Omental fat pad (tissue), 4 donors: Measurements from ENCODE around the gene DDX49. TPM values are rescaled to one million over a fixed set of nuclear protein-coding genes. Genes with fewer than 3 reads are reported as not detected.
"Not testable (repeated sequence)": the region's sequence is repeated elsewhere in the genome, so short reads cannot be mapped to it uniquely, and the experiment has no call there.

Source experiments
- ATAC-seq: fragments of 150-250 bp; one replicate; pipeline ENCODE4 v1.9.1; 2016; ENCODE audit warnings: mild to moderate bottlenecking, moderate library complexity; ENCODE audit not compliant: low FRiP score
- DNase-seq: peaks from one replicate; pipeline ENCODE4 v3.0.0-alpha.2; 2019; ENCODE audit warnings: low spot score
- CTCF ChIP-seq, 3 donors: fragments of 450-650 bp; IDR thresholded peaks; one replicate each; pipeline ENCODE4 v1.5.1; 2016 to 2017; ENCODE audit warnings: antibody characterized with exemption in 3 of 3, mild to moderate bottlenecking in 3 of 3, moderate library complexity in 2 of 3
- total RNA-seq, 4 donors: library from RNA; depleted of rRNA; stranded (reverse); fragments of >200 nt; gene quantifications; one replicate each; pipeline ENCODE4 v1.1.0, GENCODE V29; 2016

DDX49 gene
- total RNA-seq, 4 donors from 2014 or later: 29.8 to 73.9 (median 36.6) TPM

GRCh38 chr19:18915639-18916038, 3.9 kb upstream of the DDX49 start:
- no peak for TF ChIP-seq CTCF (IDR thresholded peaks at IDR 0.05)
- ATAC-seq (no peak), DNase-seq (no peak)

GRCh38 chr19:18917593-18917992, 1.9 kb upstream of the DDX49 start:
- not testable (repeated sequence) for DNase-seq

GRCh38 chr19:18919900-18920214, 342 bp downstream of the DDX49 start:
- ATAC-seq (no peak), DNase-seq (no peak)
- no peak for TF ChIP-seq CTCF (IDR thresholded peaks at IDR 0.05)

More at GRCh38 chr19:18917593-18917992, 1.9 kb upstream of the DDX49 start:
- not testable (repeated sequence) for ATAC-seq

GRCh38 chr19:18920400-18920799, 885 bp downstream of the DDX49 start:
- no peak for TF ChIP-seq CTCF (IDR thresholded peaks at IDR 0.05)
- ATAC-seq (no peak), DNase-seq (no peak)

- ATAC-seq (no peak), DNase-seq (no peak)
- TF ChIP-seq CTCF (IDR thresholded peaks at IDR 0.05): no peak
These were observed 2.1 kb downstream of the DDX49 start for GRCh38 chr19:18921593-18921992.

- DNase-seq (no peak), ATAC-seq (no peak)
- TF ChIP-seq CTCF (IDR thresholded peaks at IDR 0.05): no peak
These were observed 2.9 kb downstream of the DDX49 start for GRCh38 chr19:18922228-18922985.

- ATAC-seq (no peak), DNase-seq (no peak)
- TF ChIP-seq CTCF (IDR thresholded peaks at IDR 0.05): no peak
These were observed 5.2 kb downstream of the DDX49 start for GRCh38 chr19:18924684-18925213.
